Erythroblast (primary cell): ENCODE results near the gene CPN1.
A peak's percentile ranks its signal among the peaks of the same experiment; 100 is the strongest.

Source experiments
- DNase-seq, 2 experiments: peaks; one replicate each; lab custom pipeline; 2025; lab: John Stamatoyannopoulos, UW
- GATA1 ChIP-seq: IDR thresholded peaks from 2 replicates; pipeline ENCODE4 v1.6.1; 2011; ENCODE audit warnings: low read depth, mild to moderate bottlenecking, control low read depth, low read length, moderate library complexity
- POLR2A ChIP-seq: IDR thresholded peaks from 2 replicates; pipeline ENCODE4 v1.6.1; 2011; ENCODE audit warnings: mild to moderate bottlenecking, low read length

The CPN1 gene

DNA sequence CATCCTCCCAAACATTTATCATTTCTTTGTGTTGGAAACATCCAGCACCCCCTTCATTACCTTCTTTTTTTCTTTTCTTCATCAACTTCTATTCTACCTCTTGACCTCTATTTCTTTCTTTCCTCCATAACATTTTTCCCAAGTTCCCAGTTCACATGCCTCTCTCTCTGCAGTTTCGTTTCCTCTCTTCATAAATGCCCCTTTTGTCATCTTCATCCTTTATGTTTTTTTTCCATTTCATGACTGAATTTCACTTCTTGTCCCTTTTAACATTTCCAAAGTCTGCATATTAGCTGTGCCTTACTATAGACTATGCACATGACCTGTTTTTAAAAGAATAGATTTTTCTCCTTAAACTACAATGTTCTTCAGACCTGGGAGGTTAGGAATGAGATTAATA lies 23.7 kb downstream of the CPN1 start:
- no peak for DNase-seq
- TF ChIP-seq POLR2A (no peak), GATA1 (no peak)

DNA sequence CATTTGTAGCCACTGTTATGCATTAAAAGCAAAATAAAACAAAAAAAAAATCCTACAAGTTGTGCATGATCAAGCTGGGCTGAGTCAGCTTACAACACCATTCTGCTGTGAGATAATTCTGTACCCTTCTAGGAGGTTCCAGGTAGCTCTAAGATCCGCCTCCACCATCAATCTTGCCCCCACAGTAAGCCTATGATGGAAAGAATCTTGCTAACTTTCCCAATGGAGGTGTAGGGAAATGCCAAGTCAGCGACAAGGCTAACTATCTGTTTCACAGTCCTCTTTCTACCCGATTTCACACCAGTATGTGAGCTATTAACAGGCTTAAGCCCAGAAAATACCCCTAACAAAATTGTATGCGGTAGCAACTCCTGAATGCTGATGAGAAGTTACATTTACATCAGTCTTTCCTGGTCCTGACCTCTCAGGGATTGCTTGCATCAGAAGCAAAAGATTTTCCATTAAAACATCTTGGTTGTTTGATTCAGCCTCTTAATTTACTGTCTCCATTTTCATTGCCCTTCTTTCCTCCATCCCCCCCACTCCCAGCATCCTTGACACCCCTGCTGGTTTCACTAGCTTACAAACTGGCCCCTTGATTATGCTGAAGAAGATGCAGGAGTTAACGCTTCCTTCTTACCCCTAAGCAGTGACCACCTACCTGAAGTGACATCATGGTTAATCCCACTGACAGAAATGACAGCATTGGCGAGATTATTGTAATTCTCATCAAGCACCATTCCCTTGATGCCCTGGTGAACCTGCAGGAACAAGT lies 27.8 kb downstream of the CPN1 start:
- TF ChIP-seq GATA1 (no peak), POLR2A (no peak)
- no peak for DNase-seq

DNA sequence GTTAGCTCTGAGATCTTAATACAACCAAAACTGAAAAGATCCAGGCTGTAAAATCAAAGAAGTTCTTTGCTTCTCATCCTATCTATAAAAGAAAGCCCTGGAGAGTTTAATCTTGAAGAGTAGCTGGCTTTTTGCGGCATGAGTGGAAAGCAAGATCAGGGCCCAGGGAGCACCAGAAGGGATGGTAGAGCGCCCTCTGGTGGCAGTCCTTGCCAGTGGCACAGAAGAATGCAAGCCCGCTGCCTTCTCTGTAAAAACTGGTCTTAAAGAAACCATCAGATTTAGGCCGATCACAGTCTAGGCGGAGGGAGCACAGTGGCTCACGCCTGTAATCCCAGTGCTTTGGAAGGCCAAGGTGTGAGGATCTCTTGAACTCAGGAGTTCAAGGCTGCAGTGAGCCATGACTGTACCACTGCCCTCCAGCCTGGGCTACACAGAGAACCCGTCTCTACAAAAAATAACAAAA lies 35.6 kb downstream of the CPN1 start:
- DNase-seq, result peak; percentile 67 to 82
- TF ChIP-seq GATA1 (no peak), POLR2A (no peak)

DNA sequence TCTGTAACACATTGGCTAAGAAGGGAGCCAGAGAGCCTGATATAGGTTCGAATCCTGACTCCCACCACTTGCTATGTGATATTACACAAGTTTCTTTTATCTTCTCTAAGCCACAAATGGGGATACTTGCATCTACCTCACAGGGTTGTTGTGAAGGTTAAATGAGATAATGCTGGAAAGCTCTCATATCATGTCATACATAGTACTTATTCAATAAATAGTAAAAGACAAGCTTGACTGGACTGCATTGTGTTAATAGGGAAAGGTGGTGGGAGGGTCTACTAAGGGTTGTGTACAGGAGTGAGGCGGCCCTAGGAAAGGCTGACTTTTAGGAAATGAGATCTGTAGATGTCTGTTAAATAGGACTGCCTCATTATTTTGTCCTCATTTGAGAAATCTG lies 36.1 kb downstream of the CPN1 start:
- no peak for TF ChIP-seq POLR2A
- no peak for TF ChIP-seq GATA1
- no peak for DNase-seq

DNA sequence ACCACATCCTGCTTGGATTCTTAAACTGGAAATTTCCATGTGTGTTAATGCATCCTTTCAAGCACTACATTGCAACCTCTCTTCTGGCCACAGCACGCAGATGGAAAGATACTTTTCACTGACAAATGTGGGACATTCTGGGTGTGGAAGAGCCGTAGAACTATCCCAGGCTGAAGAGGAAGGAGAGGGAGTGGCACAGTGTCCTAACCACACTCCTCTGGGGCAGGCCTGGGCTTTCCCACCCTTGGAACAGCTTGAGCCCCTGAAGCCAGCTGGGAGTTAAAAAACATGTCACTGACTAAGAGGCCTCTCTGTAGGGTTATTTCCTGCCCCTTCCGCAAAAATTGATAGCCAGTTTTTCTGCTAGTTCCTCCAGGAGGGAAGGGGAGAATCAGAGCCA lies 37.9 kb downstream of the CPN1 start:
- TF ChIP-seq POLR2A, result no peak
- TF ChIP-seq GATA1, result no peak
- no peak for DNase-seq

DNA sequence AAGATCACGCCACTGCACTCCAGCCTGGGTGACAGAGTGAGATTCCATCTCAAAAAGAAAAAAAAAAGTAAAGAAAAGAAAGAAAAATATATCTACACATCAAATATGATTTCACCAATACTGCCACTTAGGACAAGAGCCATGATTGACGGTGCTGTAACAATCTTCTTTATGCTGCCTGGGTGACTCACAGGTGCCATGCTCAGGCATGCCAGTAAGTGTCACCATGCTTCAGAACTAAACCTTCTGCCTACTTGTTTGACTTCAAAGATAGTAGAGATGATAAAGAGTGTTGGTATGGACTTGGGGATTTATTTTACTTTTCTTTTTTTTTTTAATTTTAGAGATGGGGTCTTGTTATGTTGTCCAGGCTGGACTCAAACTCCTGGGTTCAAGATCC lies 38.3 kb downstream of the CPN1 start:
- no peak for DNase-seq
- TF ChIP-seq GATA1, result no peak
- no peak for TF ChIP-seq POLR2A

DNA sequence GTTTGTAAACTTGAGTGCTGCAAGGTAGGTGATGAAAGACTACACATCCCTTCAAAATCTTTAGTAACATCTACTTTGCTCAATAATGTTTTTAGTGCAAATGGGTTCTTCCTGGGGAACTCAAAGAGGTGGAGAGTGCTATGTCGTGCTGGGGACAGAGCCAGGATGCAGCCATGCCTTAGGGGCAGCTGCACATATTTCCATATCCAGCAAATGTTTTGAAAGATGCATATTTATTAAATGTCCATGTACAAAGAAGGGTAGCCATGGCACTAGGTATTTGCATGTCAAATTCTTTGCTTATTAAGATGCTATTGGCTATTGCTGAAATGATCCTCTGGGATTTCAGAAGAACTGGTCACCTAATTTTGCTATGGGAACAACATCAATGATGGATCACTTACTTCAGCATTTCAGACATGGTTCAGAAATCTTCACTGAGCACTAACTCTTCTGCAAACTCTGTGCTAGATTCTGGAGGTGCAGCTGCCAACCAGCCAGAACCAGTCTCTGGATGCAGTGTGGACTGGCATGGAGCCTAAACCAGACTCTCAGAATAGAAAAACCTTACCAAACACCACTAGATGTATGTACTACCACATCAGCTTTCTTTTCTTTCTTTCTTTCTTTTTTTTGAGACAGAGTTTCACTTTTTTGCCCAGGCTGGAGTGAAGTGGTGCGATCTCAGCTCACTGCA lies 40.2 kb downstream of the CPN1 start:
- TF ChIP-seq GATA1, result no peak
- TF ChIP-seq POLR2A, result no peak
- no peak for DNase-seq

DNA sequence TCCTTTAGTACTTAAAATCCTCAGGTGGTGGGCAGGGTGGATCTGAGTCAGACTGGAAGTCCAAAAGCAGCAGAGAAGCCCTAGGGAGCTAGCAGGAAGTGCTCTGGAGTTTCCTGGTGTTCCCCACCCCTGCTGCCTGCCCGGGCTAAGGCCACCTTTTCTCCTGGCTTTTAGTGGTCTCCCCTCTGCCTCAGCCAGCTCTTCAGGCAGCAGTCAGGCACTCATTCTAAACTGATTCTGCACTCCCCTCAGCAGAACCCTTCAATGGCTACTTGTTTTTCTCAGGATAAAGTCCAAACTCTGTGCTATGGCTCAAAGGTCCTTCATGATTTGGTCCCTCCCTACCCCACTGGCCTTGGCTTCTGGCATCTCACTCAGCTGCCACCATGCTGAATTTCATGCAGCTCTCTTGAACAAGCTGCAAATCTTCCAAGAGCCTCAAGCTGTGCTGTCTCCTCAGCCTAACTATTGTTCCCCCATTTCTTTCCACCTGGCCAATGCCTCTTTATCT lies 43.1 kb downstream of the CPN1 start:
- TF ChIP-seq POLR2A, result no peak
- no peak for TF ChIP-seq GATA1
- no peak for DNase-seq

DNA sequence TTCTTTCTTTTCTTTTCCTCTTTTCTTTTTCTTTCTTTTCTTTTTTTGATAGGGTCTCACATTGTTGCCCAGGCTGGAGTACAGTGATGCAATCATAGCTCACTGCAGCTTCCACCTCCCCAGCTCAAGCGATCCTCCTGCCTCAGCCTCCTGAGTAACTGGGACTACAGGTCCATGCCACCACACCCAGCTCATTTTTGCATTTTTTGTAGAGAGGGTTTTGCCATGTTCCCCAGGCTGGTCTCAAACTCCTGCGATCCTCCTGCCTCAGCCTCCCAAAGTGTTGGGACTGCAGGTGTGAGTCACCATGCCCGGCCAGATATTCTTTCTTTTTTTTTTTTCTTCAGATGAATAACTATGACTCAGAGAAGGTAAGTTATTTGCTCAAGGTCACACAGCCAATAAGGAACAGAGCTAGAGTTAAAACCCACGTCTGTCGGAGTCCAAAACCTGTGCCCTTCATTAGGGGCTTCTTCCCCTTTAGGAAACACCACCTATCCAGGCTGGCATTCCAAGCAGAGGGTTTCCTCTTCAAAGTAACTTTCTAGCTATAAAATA lies 43.8 kb downstream of the CPN1 start:
- no peak for DNase-seq
- no peak for TF ChIP-seq POLR2A

- no peak for DNase-seq
- TF ChIP-seq POLR2A, result no peak
- no peak for TF ChIP-seq GATA1
Measured at GRCh38 chr10:100036850-100037249, 44.8 kb downstream of the CPN1 start.

DNA sequence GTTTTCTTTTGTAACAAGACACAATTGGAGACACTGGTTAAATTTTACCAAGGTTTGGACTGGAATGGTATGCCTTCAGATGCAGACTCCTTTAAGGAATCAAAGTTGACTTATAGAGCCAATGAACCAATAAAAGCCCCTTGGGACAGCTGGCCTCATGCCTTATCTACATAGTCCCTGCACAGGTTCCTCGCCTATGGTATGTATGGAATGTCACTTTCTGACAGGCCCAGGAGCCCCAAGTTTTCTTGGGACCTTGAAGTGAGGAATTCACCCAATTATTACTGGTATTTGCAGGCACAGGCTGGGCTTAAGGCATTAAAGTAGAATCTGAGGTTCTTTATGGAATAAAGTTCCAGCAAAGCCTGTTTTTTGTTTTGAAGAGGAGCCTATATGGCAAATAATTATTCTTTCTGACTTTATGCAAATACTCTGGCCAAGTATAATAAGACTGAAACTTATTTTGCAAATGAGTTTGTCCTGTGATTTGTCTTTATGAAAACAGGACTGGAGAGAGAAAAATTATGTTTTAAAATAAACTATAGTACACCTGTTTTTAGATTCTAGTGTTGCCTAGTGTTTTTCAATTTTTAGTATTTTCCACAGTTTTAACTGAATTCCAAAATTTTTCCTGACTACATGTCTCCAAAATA lies 47.8 kb downstream of the CPN1 start:
- TF ChIP-seq POLR2A, result no peak
- no peak for TF ChIP-seq GATA1
- DNase-seq, result no peak

- TF ChIP-seq GATA1 (no peak), POLR2A (no peak)
- no peak for DNase-seq
Measured at GRCh38 chr10:100027416-100027815, 54.3 kb downstream of the CPN1 start.

GRCh38 chr10:100025576-100025975 lies 56.1 kb downstream of the CPN1 start:
- TF ChIP-seq GATA1, result no peak
- no peak for DNase-seq

DNA sequence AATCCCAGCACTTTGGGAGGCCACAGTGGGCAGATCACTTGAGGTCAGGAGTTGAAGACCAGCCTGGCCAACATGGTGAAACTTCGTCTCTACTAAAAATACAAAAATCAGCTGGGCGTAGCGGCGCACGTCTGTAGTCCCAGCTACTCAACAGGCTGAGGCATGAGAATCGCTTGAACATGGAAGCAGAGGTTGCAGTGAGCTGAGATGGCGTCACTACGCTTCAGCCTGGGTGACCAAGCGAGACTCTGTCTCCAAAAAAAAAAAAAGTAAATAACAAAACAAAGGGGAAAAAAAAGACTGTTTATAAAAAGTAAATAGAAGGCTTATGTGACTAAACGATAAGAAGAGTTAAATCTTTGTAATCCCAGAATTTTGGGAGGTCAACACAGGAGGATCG lies 56.9 kb downstream of the CPN1 start:
- DNase-seq, result no peak
- TF ChIP-seq GATA1, result no peak
